Measurements from ENCODE around the gene SETD9. TPM values are rescaled to one million over a fixed set of nuclear protein-coding genes. Genes with fewer than 3 reads are reported as not detected.

Gene SETD9
- total RNA-seq, 4 donors from 2014 or later, result 11.2 to 20.3 (median 14.3) TPM

DNA sequence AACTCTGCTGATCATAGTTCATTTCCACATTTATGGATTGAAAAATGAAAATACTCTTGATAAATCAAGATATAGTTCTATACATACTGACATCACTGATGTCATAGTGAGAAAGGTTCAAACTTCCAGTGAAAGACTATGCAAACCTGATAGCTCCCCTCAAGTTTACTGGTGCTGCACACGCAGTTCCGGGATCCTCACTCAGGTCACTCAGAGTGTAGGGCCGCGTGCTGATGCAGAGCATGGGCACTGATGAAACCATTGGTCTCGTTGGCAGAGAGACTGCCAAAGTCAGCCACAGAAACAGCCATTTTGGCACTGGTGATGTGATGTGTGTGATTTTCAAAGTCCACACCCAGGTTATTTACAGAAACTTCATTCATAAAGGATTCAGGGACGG is 13.5 kb downstream of the SETD9 start:
- TF ChIP-seq POLR2A (IDR thresholded peaks at IDR 0.05), result no peak
- TF ChIP-seq, protein P1, sequence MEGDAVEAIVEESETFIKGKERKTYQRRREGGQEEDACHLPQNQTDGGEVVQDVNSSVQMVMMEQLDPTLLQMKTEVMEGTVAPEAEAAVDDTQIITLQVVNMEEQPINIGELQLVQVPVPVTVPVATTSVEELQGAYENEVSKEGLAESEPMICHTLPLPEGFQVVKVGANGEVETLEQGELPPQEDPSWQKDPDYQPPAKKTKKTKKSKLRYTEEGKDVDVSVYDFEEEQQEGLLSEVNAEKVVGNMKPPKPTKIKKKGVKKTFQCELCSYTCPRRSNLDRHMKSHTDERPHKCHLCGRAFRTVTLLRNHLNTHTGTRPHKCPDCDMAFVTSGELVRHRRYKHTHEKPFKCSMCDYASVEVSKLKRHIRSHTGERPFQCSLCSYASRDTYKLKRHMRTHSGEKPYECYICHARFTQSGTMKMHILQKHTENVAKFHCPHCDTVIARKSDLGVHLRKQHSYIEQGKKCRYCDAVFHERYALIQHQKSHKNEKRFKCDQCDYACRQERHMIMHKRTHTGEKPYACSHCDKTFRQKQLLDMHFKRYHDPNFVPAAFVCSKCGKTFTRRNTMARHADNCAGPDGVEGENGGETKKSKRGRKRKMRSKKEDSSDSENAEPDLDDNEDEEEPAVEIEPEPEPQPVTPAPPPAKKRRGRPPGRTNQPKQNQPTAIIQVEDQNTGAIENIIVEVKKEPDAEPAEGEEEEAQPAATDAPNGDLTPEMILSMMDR (IDR thresholded peaks at IDR 0.05), result no peak
- Histone ChIP-seq H3K36me3 (peaks cover 19 to 42% of the 10 kb centered on the region in 2 donors), H3K27ac (no peak overlapping the region), H3K27me3 (no peaks in the 10 kb centered on the region), H3K9me3 (no peaks in the 10 kb centered on the region), H3K4me1 (no peaks in the 10 kb centered on the region), H3K4me3 (replicated peaks in 1 of 3) (no peak overlapping the region)
- intact Hi-C loops (cut with DNase I), result no loop called here
- 96 to 97% methylated on average over 6 of the region's 6 CpGs for WGBS, 2 donors
- no peak for DNase-seq

DNA sequence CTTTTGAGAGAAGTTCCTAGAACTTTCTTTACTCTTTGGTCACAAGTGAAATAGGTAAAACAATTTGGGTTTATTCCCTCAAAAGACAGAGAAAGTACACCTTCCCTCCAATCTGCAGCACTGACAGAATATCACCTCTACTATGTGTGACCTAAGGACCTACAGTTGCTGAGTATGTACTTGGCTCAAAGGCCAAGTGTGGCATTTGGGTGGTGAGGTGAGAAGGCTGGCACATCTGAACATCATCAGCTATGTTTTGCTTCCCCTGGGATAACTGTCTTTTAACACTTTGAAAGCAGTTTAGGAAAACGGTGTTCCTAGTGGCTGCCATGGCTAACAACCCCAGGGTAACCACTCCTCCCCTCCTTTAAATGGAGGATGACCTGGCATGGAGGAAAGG is 24.9 kb downstream of the SETD9 start:
- Histone ChIP-seq H3K36me3 (peaks cover 37 to 59% of the 10 kb centered on the region in 2 donors), H3K27ac (no peak overlapping the region), H3K27me3 (no peaks in the 10 kb centered on the region), H3K4me1 (no peaks in the 10 kb centered on the region), H3K9me3 (no peaks in the 10 kb centered on the region), H3K4me3 (replicated peaks in 1 of 3) (no peak overlapping the region)
- DNase-seq, result no peak
- 77 to 78% methylated on average over 1 of the region's 1 CpG for WGBS, 2 donors
- intact Hi-C loops (cut with DNase I), result no loop called here
- no peak for TF ChIP-seq POLR2A (IDR thresholded peaks at IDR 0.05)
- TF ChIP-seq, protein P1 (IDR thresholded peaks at IDR 0.05), result no peak

DNA sequence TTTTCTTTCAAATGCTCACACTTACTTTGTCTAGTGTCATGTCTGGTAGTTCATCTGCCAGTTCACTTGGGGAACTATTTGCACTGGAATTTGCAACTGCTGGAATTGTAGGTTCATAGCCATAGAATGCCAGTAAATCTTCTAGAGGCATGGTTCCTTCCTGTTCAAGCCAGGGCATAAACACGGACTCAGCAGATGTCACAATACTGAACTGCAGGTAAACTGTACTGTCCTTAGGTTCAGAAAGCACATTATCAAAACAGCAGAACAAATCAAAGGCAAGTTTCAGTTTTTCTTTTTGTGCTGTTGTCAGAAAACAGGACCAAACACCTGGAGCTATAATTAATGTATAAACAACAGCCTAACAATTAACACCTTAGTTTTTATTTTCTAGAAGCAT is 29.5 kb downstream of the SETD9 start:
- Histone ChIP-seq H3K9me3 (no peaks in the 10 kb centered on the region), H3K4me3 (replicated peaks in 1 of 3) (no peak overlapping the region), H3K4me1 (no peaks in the 10 kb centered on the region), H3K27ac (no peak overlapping the region), H3K27me3 (no peaks in the 10 kb centered on the region), H3K36me3 (peaks cover 34 to 62% of the 10 kb centered on the region in 2 donors)
- DNase-seq, result no peak
- intact Hi-C loops (cut with DNase I), result no loop called here
- no peak for TF ChIP-seq POLR2A (IDR thresholded peaks at IDR 0.05)
- TF ChIP-seq, protein P1 (IDR thresholded peaks at IDR 0.05), result no peak
- WGBS, 2 donors, result 78 to 90% methylated on average over 1 of the region's 1 CpG

DNA sequence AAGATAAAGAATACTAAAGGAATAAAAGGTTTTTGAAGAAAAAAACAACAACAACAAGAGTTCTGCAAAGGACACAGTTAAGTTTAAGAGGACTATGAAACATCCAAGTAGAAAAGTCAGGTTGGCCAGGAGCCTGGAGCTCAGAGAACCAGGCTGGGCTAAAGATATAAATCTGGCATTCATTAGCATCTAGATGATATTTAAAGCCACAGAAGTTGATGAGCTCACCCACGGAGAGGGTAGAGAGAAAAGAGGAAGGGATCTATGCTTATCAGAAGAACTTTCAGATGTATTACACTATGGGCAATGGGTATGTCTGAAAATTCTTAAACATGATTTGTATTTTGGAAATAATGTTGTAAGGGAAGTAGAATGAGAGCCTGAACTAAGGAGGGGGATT is 32.6 kb downstream of the SETD9 start:
- H3K9me3 ChIP-seq, result no peaks in the 10 kb centered on the region
- H3K27me3 ChIP-seq, result no peaks in the 10 kb centered on the region
- no peak overlapping the region for H3K27ac ChIP-seq
- no peak overlapping the region for H3K4me3 ChIP-seq (replicated peaks in 1 of 3)
- H3K36me3 ChIP-seq, result peaks cover 3 to 42% of the 10 kb centered on the region in 2 donors
- intact Hi-C loops (cut with DNase I), result no loop called here
- H3K4me1 ChIP-seq, result no peaks in the 10 kb centered on the region
- no peak for TF ChIP-seq POLR2A (IDR thresholded peaks at IDR 0.05)
- TF ChIP-seq, protein P1 (IDR thresholded peaks at IDR 0.05), result no peak
- 59 to 80% methylated on average over 1 of the region's 1 CpG for WGBS, 2 donors
- DNase-seq, result no peak

DNA sequence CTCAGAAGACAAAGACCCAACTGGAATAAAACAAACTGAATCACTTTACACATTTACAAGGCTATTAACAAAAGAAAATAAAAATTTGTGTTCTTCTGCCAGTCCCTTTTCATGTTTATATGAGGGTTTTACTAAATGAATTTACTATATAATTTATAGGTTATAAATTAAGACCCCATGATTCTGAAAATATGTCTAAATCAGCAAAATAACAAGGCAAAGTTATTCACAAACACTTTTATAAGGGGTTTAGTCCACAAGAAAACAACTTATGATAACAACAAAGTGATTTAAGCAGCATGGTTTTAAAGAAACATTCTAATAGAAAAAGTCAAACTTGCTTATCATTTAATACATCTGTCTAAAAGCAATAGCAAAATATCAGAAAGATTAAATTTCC is 37.7 kb downstream of the SETD9 start:
- no peak for TF ChIP-seq POLR2A (IDR thresholded peaks at IDR 0.05)
- TF ChIP-seq, protein P1 (IDR thresholded peaks at IDR 0.05), result no peak
- Histone ChIP-seq H3K4me1 (peaks cover 8 to 11% of the 10 kb centered on the region in 2 donors), H3K27me3 (no peaks in the 10 kb centered on the region), H3K9me3 (no peaks in the 10 kb centered on the region), H3K36me3 (peaks cover 0 to 15% of the 10 kb centered on the region in 2 donors), H3K4me3 (replicated peaks in 1 of 3) (no peak overlapping the region), H3K27ac (no peak overlapping the region)
- no peak for DNase-seq
- intact Hi-C loops (cut with DNase I), result no loop called here
